NCI-H1048 (cell line): ENCODE measurements around the gene RSPH10B.
"Not testable (repeated sequence)": the region's sequence is repeated elsewhere in the genome, so short reads cannot be mapped to it uniquely, and the experiment has no call there.

Experiments
- DNase-seq: peaks from one replicate; lab custom pipeline; 2025; lab: John Stamatoyannopoulos, UW

The RSPH10B gene

DNA sequence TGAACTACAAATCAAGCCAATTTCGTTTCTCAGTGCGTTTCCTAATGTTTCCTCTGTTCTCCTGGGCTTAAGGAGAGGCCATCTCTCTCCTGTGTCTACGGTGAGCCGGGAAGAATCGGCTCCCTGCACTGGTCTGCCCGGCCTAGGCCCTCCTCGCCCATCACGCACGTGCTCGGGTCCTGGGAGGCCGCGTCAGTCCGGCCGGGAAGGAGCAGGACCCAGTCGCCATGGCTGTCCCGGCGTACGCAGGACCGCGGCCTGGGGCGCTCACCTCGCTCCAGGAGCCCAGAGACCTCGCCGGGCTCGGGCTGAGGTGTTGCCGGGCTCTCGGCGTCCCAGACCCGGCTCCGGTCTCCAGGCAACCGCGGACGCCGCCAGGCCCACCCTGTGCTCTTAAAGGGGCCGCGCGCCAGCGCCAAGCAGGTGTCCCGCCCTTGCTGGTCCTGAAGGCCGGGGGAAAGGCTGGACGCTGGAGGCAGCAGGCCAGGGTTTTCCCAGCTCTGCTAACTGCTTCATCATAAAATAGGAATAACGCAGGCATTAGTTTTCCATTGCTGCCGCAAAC is at the start of gene RSPH10B:
RSPH10B (minus strand) TSS at position 343 of the 565 bp plus-strand sequence. CDS start 3,573 bp downstream, outside the sequence.
- DNase-seq: not testable (repeated sequence)

GRCh38 chr7:6016653-6016966 is 46.1 kb upstream of the RSPH10B start:
- no peak for DNase-seq

- DNase-seq: no peak
Observed at GRCh38 chr7:6015917-6016652, 45.6 kb upstream of the RSPH10B start.

DNA sequence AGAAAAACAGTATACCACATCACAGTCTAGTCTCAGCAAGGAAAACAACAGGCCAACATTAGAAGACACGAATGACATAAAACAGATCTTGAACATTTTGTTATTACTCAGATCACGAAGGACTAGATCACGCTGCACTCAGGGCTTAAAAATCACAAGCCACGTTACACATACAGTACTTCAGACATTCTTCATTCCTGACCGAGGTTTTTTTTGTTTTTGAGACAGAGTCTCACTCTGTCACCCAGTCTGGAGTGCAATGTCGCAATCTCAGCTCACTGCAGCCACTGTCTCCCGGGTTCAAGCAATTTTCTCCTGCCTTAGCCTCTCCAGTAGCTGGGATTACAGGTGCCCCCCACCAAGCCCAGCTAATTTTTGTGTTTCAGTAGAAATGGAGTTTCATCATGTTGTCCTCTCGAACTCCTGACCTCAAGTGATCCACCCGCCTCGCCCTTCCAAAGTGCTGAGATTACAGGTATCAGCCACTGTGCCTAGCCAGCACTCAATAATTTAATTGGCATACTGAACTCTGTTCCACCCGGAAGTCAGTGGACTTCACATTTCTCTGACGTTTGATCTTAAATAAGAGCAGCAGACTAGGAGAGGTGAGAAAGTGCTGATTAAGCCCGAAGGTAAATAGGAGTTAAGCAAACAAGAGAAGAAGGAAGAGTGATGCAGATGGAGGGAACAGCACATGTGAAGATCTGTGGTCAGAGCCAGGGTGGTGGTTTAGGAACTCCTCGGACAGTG is 42.0 kb upstream of the RSPH10B start:
- no peak for DNase-seq

- DNase-seq: no peak
Observed at GRCh38 chr7:6011541-6011940, 41.1 kb upstream of the RSPH10B start.

DNA sequence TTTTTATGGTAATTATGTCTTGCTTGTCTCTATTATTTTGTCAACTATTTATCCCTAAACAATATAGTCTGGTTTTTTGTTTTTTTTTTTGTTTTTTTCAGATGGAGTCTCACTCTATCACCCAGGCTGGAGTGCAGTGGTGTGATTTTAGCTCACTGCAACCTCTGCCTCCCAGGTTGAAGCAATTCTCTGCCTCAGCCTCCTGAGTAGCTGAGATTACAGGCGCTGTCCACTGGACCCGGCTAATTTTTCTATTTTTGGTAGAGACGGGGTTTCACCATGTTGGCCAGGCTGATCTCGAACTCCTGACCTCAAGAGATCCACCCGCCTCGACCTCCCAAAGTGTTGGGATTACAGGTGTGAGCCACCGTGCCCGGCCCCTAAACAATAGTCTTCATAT is 39.9 kb upstream of the RSPH10B start:
- not testable (repeated sequence) for DNase-seq

DNA sequence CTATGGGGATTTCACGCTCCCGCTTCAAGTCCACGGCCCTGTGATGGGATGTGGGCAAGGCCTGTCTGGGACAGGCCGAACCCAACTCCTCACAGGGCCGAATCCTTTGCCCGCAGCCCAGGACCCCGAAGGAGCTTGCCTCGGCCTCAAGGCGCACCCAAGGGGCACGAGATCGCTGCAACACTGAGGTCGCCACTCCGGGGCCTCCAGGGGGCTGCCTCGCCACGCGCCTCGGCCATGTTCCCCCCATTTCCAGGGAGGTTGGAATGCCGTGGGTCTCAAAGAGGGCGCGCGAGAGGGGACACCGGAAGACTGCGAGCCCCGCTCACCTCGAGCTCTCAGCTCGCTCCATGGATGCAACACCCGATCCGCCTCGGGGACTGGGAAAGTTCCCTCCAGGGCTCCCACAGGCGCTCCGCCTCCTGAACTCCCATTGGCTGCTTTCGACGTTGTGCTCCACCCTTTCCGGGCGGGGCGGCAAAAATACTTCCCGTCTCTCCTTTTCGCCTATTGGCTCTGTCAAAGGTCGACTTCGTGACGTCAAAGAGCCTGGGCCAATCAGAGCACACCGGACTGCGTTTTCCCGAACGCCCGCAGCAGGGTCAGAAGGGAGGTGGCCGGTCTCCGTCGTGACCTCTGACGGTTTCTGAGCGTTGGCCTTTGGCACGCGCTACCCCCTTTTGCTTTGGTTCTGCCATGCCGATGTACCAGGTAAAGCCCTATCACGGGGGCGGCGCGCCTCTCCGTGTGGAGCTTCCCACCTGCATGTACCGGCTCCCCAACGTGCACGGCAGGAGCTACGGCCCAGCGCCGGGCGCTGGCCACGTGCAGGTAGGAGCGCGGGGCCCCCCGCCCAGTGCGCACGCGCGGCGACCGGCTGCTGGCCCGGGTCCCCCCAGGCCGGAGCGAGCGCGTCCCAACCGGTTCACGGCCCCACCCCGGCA is 38.5 kb upstream of the RSPH10B start, which contains the start of the genes AIMP2 and PMS2:
AIMP2 (plus strand) TSS at position 605 of the 944 bp plus-strand sequence; CDS start at position 697, 92 bp downstream.
PMS2 (minus strand) TSS at position 382 of the 944 bp plus-strand sequence; CDS start at position 352, 30 bp downstream.
- DNase-seq: peak; percentile 86

- not testable (repeated sequence) for DNase-seq
Observed at GRCh38 chr7:6007835-6008590, 37.5 kb upstream of the RSPH10B start.

- DNase-seq: no peak
Observed at GRCh38 chr7:6007386-6007785, 36.9 kb upstream of the RSPH10B start.

GRCh38 chr7:5997210-5997808 is 26.8 kb upstream of the RSPH10B start:
- DNase-seq: peak; percentile 34

DNA sequence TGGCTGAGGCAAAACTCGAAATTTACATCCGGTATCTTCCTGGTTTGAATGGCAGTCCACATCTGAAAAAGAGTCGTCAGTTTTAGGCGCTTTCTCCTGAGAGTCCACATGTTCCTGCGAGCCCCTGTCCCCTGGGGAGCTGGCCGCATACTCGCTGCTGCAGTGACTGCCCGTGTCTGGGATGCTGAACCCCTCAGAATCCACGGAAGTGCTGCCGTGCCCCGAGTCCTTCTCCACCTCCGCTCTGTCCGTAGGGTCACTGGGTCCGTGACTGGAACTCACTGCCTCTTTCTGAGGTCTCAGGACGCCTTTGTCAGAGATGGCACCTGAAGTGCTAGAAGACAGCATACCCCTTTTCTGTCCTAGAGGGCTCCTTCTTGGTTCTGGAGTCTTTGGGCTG is 16.6 kb upstream of the RSPH10B start:
- not testable (repeated sequence) for DNase-seq

DNA sequence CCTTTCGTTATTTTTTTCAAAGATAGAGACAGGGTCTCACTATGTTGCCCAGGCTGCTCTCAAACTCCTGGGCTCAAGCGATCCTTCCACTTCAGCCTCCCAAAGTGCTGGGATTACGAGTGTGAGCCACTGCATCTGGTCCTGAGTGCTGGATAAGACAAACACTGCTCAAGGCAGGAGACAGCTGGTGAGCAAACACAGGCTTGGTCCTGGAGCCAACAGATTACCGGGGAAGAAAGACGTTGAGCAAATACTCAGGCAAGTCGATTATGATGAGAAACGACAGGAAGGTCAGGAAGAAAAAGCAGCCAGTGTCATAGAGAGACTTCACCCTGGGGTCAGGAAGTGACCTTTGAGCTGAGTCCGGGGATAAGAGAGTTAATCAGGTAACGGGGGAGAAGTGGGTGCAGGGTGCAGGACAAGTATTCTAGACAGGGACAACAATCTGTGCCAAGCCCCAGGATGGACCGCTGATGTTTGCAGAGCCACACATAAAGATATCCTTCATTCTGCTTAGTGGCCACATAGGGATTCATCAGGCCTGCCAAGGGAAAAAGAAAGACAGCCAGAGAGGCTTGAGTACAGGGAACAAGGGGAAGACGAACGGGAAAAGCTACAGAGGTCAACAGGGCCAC is 9.3 kb upstream of the RSPH10B start:
- DNase-seq: not testable (repeated sequence)

DNA sequence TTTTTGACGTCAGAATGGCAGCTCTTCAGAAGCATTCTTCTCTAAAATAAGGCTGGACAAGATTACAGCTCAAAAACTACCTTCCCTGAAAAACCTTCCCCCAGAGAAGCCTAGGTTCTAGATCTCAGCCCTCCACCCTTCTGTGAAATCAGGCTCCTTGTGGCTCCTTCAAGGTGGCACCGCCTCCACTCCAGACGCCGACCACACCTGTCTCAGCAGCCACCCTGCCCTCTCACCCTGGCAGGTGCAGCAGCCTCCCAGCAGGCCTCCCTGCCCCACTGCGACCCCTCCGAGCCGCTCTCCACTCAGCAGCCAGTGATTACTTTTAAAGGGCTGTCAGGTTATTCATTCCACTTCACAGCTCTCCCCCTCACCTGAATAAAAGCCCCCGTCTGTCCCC is 3.1 kb upstream of the RSPH10B start:
- not testable (repeated sequence) for DNase-seq

DNA sequence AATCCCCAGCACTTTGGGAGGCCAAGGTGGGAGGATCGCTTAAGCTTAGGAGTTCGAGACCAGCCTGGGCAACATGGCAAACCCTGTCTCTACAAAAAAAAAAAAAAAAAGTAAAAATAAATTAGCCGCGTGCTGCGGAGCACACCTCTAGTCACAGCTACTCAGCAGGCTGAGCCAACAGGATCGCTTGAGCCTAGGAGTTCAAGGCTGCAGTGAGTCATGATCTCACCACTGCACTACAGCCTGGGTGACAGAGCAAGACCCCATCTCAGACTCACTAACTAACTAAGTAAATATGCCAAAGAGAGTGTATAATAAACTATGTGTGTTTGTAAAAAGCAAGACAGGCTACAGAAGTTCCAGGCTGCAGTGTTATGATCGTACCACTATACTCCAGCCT is 6.7 kb downstream of the RSPH10B start:
- not testable (repeated sequence) for DNase-seq

GRCh38 chr7:5963205-5963604 is 7.3 kb downstream of the RSPH10B start:
- not testable (repeated sequence) for DNase-seq

- not testable (repeated sequence) for DNase-seq
Observed at GRCh38 chr7:5934945-5935450, 35.5 kb downstream of the RSPH10B start.

- DNase-seq: not testable (repeated sequence)
Observed at GRCh38 chr7:5931905-5932644, 38.4 kb downstream of the RSPH10B start.

DNA sequence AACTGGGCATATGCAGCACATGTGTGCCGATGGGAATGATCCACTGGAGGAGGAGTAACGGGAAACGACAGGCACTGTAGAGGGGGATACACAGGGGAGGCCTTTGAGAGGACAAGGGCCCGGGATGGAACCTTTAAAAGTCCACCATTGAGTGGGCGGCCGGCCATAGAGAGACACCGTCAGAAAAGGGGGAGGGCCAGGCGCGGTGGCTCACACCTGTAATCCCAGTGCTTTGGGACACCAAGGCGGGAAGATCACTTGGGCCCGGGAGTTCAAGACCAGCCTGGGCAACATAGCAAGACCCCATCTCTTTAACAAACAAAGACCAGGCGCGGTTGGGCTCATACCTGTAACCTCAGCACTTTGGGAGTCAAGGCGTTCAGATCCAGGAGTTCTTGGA is 39.2 kb downstream of the RSPH10B start:
- DNase-seq: not testable (repeated sequence)

DNA sequence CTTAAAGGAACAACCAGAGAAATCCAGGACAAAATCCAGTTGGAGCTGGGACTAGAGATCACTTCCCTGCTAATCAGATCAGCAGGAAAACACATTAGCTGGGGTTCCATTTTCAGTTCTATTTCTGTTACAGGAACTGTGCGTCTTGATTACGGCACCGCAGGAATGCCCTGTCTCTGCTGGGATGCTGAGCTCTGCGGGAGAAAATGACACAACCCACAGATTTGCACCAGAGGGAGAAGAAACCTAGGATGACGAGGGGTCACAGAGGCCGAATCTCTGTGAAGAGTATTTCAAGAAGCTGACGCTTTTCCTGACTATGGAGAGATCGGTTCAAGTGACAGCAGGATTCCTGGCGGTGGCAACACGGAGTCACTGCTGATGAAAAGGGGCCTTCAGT is 40.2 kb downstream of the RSPH10B start:
- not testable (repeated sequence) for DNase-seq
